GM12801 (cell line): ENCODE data around the gene SECISBP2.

ENCODE experiments used
- TF ChIP-seq, protein P1 (sequence below): IDR thresholded peaks from one replicate; pipeline ENCODE4 v1.5.1; 2011; ENCODE audit warnings: control low read depth; ENCODE audit not compliant: insufficient read length; ENCODE audit errors: extremely low read depth

The SECISBP2 gene

DNA sequence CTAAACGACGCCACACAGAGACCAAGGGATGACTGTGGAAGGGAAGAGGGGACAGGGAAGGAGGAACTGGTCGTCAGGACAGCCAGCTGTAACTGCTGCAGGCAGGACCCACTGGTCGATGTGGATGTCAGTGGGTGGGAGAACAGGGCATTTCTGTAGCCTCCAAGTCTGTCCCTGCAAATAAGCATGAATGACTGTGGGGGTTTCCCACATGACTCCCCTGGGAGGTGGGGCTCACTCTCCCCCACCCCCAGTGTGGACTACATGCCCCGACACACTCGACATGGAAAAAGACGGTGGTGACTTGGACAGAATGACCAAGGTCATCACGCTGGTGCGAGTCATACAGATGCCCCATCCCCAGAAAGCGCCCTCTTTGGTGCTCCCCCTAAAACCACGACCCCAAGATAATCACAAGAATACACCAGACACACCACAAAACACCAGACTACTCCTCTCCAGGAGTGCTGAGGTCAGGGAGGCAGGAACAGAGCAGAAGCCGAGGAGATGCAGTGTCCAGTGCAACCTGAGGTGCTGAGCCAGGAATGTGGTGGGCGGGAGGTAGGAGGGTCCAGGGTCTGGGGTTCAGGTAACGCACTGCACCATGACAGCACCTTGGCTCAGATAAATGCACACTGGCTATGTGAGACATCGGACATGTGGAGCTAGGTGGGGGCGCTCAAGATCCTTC is 64.9 kb downstream of the SECISBP2 start:
- TF ChIP-seq, protein P1, sequence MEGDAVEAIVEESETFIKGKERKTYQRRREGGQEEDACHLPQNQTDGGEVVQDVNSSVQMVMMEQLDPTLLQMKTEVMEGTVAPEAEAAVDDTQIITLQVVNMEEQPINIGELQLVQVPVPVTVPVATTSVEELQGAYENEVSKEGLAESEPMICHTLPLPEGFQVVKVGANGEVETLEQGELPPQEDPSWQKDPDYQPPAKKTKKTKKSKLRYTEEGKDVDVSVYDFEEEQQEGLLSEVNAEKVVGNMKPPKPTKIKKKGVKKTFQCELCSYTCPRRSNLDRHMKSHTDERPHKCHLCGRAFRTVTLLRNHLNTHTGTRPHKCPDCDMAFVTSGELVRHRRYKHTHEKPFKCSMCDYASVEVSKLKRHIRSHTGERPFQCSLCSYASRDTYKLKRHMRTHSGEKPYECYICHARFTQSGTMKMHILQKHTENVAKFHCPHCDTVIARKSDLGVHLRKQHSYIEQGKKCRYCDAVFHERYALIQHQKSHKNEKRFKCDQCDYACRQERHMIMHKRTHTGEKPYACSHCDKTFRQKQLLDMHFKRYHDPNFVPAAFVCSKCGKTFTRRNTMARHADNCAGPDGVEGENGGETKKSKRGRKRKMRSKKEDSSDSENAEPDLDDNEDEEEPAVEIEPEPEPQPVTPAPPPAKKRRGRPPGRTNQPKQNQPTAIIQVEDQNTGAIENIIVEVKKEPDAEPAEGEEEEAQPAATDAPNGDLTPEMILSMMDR = no peak

DNA sequence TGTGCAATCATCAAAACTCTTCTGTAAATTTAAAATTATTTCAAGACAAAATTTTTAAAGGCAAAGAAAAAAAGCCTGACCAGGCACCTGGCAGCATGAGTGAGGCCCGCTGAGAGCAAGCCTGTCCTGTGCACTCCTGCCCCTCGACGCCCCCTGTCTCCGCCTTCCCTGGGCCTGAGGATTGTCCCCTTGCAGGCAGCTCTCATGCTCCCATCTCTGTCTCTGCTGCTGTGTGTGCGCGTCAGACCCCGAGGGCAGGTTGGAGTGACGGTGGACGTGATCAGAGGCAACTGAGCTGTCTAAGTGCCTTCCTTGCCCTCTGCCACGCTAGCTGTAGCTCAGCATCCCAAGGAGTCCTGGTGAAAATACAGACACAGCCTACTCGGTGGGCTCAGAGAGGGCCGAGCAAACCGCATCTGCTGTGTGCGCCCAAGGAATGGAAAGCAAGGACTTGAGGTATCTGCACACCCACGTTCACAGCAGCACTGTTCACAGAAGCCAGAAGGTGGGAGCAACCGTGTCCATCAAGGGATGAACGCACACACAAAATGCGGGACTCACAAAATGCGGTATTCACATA is 65.5 kb downstream of the SECISBP2 start:
- TF ChIP-seq, protein P1 = no peak

DNA sequence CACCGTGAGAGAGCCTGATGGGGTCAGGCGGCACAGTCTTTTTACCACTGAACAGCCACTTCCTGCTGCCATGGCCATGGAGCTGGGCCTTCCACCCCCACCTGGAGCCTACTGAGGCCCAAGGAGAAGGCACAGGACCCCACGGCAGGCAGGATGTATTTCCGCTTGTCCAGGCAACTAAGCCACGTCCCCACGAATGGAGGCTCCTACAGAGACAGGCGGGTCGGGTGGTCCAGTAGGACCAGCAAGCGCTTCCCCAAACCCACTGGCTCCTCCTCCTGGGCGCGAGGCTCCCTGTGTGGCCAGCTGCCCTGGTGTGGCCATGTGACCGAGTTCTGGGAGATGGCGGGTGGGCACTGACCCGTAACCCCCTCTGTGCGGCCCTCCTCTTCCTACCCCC is 66.5 kb downstream of the SECISBP2 start:
- TF ChIP-seq, protein P1 = no peak

DNA sequence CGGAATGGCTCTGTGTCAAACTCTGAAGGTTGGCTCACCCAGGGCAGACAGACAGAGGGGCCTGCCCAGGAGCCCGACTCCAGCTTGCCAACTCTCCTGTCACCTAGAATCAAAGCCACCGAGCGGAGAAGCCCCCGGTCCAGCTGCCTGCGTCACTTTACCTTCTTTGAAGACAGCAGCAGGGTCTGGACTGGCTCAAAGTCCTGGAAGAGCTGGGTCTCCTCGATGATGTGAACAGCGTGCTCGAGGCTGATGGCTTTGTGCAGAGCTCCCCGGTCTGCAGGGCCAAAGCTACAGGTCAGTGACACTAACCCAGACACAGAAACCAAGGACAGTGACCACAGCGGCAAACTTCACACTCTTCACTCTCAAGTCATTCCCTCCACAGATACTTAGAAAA is 67.9 kb downstream of the SECISBP2 start:
- TF ChIP-seq, protein P1 = no peak

DNA sequence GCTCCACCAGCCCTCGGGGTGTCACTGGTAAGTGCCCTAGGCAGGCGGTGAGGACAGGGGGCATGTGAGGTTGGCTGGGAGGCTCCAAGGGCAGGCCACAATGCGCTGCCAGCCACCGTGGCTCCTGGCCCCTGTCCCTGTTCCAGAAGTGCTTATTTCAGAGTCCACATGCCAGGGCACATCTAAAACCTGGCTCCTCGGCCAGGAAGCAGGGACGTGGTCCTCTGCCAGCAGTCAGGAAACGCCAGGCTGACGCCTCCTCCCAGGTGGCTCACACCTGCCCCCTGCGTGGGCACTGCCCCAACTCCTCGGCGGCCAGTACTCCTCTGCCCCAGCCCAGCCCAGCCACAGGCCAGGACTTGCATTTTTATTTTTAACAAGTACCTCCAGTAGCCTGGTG is 68.5 kb downstream of the SECISBP2 start:
- TF ChIP-seq, protein P1 = no peak

DNA sequence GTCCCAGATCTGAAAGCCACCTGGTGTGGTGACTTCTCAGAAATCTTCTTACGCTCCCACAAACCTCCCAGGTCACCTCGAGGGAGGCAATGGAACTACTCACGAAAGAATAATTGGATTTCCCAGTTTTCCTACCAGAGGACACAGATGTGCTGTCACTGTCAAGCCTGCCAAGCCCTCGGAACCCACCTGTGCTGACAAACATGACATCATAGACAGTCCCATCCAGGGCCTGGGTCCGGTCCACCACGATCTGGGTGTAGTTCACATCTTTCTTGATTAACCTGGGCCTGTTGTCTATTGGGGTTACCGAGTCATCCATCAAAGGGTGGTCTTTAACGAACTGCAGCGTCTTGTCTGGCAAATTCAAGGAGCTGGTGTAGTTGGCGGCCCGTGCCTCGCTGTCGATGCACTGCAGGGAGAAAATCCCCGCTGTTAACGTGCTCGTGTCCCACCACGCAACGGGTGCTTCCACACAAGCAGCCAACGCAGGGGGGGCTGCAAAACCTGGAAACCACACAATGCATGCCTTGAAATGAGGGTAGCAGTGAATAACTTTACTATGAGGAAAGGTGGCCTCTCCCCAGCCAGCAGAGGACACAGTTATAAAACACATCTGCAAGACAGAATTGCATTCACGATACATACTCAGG is 69.0 kb downstream of the SECISBP2 start:
- TF ChIP-seq, protein P1 = no peak

DNA sequence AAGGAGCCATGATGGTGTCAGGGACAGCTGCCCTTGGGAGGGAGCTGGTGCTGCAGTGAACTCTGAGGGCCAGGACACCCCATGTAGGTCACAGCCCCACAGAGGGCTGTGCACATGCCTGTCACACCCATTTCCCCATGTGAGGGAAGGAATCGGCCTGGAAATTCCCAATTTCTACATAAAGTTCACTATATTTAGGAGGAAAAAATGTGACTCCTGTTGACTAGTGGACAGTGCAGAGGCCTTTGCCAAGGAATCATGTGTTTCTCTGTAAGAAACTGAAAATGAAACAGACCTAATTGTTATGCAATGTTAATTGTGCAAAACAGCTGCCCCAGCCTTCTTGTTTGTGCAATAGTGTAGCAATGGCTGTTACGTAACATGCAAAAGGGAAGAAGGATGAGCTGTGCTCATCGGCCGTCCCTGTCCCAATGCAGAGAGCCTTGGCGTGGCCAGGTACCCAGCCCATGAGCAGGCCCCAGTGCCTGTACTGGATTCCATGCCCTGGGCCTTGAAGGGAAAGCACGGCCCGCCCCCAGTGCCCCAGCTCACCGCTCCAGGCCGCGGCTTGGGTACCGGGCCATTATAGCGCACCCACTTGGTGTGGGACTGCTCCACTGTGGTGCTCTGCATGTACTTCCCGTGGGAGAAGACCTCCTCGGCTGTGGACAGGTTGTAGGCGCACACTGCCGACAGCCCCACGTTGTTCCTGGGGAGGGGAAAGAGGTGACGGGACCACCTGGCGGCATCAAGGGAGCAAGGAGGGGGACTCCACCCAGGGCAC is 70.0 kb downstream of the SECISBP2 start:
- TF ChIP-seq, protein P1 = no peak
